Stimulated activated naive B cell treated with anti-CD40 and anti-IgM and Interleukin-4, amounts not matched to agents 10 μg/mL and 1 μg/mL and 100 μg/mL, for 72 hours (primary cell): ENCODE data around the gene CACNA2D4.
A peak's percentile ranks its signal among the peaks of the same experiment; 100 is the strongest.
"Not testable (repeated sequence)": the region's sequence is repeated elsewhere in the genome, so short reads cannot be mapped to it uniquely, and the experiment has no call there.

Source experiments
- ATAC-seq, 2 donors: fragments of 150-1000 bp; cut with Tn5 transposase; replicated peaks; 2 replicates each; pipeline ENCODE4 v1.10.0; 2021; ENCODE audit warnings: moderate library complexity in 1 of 2
- DNase-seq: peaks from one replicate; pipeline ENCODE4 v3.0.0; 2021
- H3K27ac Mint-ChIP-seq: one replicate; pipeline ENCODE4 v1.8.0; 2022; ENCODE audit warnings: mild to moderate bottlenecking, mixed read lengths
- H3K27me3 Mint-ChIP-seq, 2 donors: one replicate each; pipeline ENCODE4 v1.8.0; 2022; ENCODE audit warnings: mixed read lengths in 2 of 2
- H3K36me3 Mint-ChIP-seq, 2 donors: one replicate each; pipeline ENCODE4 v1.8.0; 2022; ENCODE audit warnings: mixed read lengths in 2 of 2, mild to moderate bottlenecking in 1 of 2
- H3K4me1 Mint-ChIP-seq, 2 donors: one replicate each; pipeline ENCODE4 v1.8.0; 2022; ENCODE audit warnings: mixed read lengths in 2 of 2, mild to moderate bottlenecking in 1 of 2
- H3K4me3 Mint-ChIP-seq, 2 donors: one replicate each; pipeline ENCODE4 v1.8.0; 2022; ENCODE audit warnings: mild to moderate bottlenecking in 2 of 2, mixed read lengths in 2 of 2, moderate library complexity in 1 of 2
- H3K9me3 Mint-ChIP-seq, 2 donors: one replicate each; pipeline ENCODE4 v1.8.0; 2022; ENCODE audit warnings: mixed read lengths in 2 of 2, mild to moderate bottlenecking in 1 of 2

CACNA2D4 gene, protein sequence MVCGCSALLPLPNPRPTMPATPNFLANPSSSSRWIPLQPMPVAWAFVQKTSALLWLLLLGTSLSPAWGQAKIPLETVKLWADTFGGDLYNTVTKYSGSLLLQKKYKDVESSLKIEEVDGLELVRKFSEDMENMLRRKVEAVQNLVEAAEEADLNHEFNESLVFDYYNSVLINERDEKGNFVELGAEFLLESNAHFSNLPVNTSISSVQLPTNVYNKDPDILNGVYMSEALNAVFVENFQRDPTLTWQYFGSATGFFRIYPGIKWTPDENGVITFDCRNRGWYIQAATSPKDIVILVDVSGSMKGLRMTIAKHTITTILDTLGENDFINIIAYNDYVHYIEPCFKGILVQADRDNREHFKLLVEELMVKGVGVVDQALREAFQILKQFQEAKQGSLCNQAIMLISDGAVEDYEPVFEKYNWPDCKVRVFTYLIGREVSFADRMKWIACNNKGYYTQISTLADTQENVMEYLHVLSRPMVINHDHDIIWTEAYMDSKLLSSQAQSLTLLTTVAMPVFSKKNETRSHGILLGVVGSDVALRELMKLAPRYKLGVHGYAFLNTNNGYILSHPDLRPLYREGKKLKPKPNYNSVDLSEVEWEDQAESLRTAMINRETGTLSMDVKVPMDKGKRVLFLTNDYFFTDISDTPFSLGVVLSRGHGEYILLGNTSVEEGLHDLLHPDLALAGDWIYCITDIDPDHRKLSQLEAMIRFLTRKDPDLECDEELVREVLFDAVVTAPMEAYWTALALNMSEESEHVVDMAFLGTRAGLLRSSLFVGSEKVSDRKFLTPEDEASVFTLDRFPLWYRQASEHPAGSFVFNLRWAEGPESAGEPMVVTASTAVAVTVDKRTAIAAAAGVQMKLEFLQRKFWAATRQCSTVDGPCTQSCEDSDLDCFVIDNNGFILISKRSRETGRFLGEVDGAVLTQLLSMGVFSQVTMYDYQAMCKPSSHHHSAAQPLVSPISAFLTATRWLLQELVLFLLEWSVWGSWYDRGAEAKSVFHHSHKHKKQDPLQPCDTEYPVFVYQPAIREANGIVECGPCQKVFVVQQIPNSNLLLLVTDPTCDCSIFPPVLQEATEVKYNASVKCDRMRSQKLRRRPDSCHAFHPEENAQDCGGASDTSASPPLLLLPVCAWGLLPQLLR

DNA sequence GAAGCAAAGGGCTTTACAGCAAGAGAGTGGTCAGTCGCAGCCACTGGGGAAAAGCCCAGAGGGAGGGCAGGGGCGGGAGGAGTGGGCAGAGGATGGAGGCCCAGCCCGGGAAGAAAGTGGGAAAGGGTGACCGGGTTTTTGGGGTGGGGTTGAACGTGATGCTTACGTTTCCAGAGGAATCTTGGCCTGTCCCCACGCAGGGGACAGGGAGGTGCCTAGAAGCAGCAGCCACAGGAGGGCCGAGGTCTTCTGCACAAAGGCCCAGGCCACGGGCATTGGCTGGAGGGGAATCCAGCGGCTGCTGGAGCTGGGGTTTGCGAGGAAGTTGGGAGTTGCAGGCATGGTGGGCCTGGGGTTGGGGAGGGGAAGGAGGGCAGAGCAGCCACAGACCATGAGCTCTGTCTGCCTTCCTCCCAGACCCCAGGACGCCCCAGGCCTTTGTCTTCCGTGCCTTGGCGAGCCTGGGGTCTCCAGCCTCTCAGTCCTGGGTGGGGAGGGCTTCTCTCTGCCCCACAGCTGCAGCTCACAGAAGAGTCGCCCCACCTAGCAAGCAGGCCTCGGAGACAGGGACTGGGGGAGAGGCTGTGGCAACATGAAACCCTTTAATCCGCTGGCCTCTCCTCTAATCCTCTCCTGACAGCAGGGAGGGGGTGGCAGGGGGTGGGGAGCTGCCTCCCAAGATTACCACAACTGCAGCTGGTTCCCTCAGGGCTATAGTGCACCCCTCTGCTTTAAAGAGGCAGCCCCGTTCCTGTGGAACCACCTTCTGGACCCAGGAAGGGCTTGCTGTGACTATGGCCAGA is at the start of gene CACNA2D4:
Gene CACNA2D4 (minus strand): TSS at position 572 of the 803 bp plus-strand sequence. CDS start 179 bp downstream, at position 393.
- peak within 1 kb of the TSS; percentile 98 for H3K27ac Mint-ChIP-seq
- peak within 1 kb of the TSS; percentile 89 to 97 for H3K4me3 Mint-ChIP-seq
- DNase-seq: peak; percentile 0
- ATAC-seq: peak; percentile 6 to 33
- peaks cover 6 to 18% of the 10 kb centered on the region in 2 donors for H3K36me3 Mint-ChIP-seq
- H3K4me1 Mint-ChIP-seq: peaks cover 33 to 53% of the 10 kb centered on the region in 2 donors
- H3K9me3 Mint-ChIP-seq: peaks cover 0 to 1% of the 10 kb centered on the region in 2 donors
- peaks cover 6 to 11% of the 10 kb centered on the region in 2 donors for H3K27me3 Mint-ChIP-seq

DNA sequence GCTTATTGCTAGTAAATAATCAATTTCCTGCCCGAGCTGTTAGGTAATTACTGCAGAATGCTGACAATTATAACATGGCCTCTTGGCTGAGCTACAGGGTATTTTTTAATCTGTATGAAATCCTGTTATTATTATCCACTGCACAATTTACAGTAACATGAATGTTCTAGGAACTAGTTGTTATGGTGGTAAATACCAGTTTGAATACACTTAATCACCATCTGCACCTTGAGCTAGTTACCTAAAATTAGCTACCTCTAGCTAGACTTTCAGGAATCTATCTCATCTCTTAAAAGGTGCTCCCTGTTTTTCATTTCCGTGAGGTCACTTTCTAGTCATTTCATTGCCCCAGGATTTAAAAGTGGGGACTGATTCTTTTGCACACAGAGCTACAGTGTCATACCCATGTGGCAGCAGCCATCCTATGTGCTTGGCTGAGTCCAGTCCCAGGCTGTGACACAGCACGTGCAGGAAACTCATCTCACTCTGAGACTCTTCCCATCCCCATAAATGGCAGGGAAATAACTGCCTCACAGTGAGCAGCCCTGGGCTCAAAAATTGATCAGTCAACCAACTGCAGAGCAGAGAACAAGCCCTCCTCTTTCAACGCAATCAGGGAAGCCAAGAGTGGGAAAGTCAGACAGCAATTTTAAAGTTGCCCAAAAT is 48.2 kb upstream of the CACNA2D4 start:
- no peaks in the 10 kb centered on the region for H3K9me3 Mint-ChIP-seq

DNA sequence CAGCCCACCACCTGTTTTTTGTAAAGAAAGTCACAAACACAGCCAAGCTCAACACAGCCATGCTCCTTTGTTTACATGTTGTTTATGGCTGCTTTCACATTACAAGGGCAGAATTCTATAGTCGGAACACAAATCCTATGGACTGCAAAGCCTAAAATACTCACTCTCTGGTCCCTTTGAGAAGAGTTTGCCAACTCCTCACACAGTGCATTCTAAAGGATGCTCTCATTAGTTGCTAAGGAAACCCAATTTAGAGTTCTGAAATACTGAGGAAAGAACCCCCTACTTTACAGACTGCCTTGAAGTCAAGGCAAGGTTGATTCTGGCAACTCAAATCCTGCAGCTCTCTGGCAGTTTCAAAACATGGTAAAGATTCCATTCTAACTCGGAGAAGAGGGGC is 47.5 kb upstream of the CACNA2D4 start:
- Mint-ChIP-seq H3K4me1 (no peaks in the 10 kb centered on the region), H3K27ac (no peak overlapping the region), H3K9me3 (no peaks in the 10 kb centered on the region), H3K27me3 (no peaks in the 10 kb centered on the region), H3K4me3 (no peak overlapping the region), H3K36me3 (peaks cover 27 to 34% of the 10 kb centered on the region in 2 donors)
- DNase-seq (no peak), ATAC-seq (no peak)

More for the DNA sequence above, 48.2 kb upstream of the CACNA2D4 start:
- Mint-ChIP-seq H3K4me3 (no peak overlapping the region), H3K36me3 (peaks cover 20 to 26% of the 10 kb centered on the region in 2 donors), H3K27ac (no peak overlapping the region), H3K4me1 (no peaks in the 10 kb centered on the region), H3K27me3 (no peaks in the 10 kb centered on the region)
- ATAC-seq: no peak
- DNase-seq: no peak

DNA sequence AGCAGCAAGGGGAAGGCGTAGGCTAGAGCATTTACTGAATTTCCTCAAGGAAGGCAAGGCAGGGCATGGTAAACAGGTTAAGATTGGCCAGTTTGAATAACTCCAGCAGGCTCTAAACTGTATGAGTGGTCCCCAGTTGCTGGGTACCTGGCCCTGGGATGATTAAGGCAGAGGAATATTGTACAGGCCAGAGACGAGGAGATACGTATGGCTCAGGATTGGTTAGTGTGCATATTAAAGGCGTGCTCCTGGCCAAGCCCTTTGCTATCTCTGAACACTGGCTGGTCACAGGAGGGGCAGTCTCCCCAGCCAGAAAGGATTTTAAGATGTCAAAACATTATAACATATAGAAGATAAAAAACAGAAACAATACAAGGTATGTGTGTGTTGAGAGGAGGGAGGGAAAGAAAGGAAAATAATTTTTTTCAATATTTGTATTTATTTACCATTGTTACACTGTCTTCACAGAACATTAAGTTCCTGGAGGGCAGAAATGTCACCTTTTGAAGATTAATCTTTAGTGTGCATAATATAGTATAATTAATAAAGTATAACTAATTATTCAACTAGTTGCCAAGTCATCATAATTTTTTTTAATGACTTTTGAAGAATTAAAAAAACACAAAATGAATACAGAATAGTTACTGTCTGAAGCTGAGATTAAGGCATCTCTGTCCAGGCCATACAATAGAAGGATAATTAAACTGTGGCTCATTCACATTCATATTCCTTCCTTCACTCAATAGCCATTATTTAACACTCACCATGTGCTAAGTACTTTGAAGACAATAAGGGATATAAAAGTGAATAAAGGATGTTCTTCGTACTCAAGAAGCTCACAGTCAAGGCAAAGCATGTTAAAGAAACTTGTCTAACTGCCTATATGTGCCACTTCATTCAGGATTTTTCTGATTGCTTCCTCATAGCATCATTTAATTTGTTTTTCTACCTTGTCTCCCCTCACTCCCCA is 43.9 kb upstream of the CACNA2D4 start:
- Mint-ChIP-seq H3K4me1 (no peaks in the 10 kb centered on the region), H3K27me3 (no peaks in the 10 kb centered on the region), H3K27ac (peak overlapping the region; percentile 20), H3K4me3 (no peak overlapping the region), H3K9me3 (peaks cover 0 to 2% of the 10 kb centered on the region in 2 donors), H3K36me3 (peaks cover 40 to 53% of the 10 kb centered on the region in 2 donors)
- ATAC-seq (no peak), DNase-seq (no peak)

DNA sequence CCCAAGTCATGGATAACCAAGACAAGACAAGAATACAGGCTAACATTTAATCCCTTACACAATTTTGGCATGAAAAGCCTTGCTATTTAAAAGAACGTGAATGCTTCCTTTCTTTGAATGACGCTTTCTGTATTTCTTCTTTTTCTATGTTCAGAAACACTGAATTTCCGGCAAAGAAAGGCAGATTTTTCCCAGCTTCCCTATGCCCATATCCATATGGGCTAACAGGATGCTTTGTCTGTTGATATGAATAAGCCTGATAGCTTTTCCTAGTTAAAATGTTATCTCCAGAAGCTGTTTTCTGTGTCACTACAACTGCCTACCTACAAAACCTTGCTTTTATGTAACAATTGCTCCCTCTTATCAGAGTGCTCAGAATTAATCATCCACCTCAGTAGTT is 38.3 kb upstream of the CACNA2D4 start:
- no peak overlapping the region for H3K27ac Mint-ChIP-seq
- no peaks in the 10 kb centered on the region for H3K4me1 Mint-ChIP-seq
- ATAC-seq (no peak), DNase-seq (no peak)
- H3K27me3 Mint-ChIP-seq: no peaks in the 10 kb centered on the region
- H3K4me3 Mint-ChIP-seq: no peak overlapping the region
- peaks cover 0 to 2% of the 10 kb centered on the region in 2 donors for H3K9me3 Mint-ChIP-seq
- H3K36me3 Mint-ChIP-seq: peaks cover 36 to 43% of the 10 kb centered on the region in 2 donors

DNA sequence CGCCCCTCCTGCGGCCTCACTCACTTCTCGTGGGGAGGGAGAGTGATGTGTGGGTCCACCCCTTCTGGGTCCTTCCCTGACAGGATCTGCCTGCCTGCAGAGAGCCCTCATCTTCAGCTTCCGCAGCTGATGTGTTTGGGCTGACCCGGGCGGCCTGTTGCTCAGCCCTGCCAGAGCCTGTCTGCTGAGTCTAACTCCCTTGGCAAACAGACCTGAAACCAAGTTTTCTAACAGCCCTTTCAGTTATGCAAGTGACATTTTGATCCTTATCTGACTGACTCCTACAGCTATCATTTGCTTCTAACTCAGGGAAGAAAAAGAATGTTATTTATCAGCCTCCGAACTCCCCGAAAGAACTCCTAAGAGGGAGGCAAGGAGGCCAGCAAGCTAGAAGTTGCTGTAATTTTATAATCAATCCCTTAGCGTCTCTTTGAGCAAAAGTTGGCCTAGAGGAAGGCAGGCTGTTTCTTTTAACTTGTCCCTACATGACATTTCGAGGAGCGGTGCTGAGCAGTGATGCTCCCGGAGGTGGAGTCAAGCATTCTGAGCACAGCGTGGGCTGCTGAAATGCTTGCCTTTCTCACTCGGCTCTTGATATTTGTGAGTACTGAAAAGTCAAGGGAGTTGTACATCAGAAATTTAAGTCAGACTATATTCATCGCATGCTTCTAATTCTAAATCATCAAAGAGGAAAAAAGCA is 31.5 kb upstream of the CACNA2D4 start:
- H3K36me3 Mint-ChIP-seq: peaks cover 51 to 59% of the 10 kb centered on the region in 2 donors
- peaks cover 0 to 1% of the 10 kb centered on the region in 2 donors for H3K9me3 Mint-ChIP-seq
- no peak overlapping the region for H3K27ac Mint-ChIP-seq
- DNase-seq (no peak), ATAC-seq (no peak)
- H3K27me3 Mint-ChIP-seq: no peaks in the 10 kb centered on the region
- H3K4me1 Mint-ChIP-seq: no peaks in the 10 kb centered on the region
- H3K4me3 Mint-ChIP-seq: no peak overlapping the region

DNA sequence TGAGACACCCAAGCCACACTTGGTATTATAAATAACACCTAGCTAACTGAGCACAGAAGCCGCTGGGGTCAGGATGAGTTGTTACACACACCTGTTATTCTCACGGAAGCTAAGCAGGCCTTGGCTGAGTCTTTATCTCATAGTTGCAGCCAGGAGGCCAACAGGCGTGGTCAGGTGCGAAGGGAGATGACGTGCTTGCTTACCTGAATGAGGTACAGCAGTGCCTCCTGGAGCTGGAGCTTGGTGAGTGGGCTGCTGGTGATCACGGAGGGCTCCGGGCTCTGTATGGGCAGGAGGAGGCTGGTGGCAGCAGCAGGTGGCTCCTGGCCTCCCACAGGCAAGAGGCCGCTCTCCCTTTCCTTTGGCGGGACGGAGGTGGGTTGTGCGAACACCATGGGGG is 30.4 kb upstream of the CACNA2D4 start:
- Mint-ChIP-seq H3K4me3 (no peak overlapping the region), H3K36me3 (peaks cover 50 to 70% of the 10 kb centered on the region in 2 donors), H3K27ac (no peak overlapping the region), H3K27me3 (no peaks in the 10 kb centered on the region), H3K9me3 (peaks cover 0 to 1% of the 10 kb centered on the region in 2 donors), H3K4me1 (no peaks in the 10 kb centered on the region)
- DNase-seq: no peak
- ATAC-seq: no peak

DNA sequence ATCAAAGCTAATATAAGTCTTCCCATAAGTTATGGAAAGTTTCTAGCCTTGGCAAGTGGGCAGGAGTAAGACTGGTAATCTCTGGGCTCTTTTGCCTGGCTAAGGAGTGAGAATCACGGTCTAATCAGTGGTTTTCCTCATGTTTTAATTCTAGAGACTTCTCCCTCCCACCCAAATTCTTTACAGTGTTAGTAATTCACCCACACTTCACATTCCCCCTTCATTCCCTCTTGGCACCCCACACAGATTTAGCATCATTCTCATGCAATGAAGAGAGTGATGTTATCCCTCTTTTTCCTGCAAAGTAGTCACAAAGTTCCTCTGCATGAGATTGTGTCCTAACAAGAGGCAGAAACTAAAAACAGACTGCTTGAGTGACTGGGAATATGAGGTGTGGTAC is 28.6 kb upstream of the CACNA2D4 start:
- ATAC-seq (no peak), DNase-seq (no peak)
- Mint-ChIP-seq H3K4me1 (no peaks in the 10 kb centered on the region), H3K27me3 (no peaks in the 10 kb centered on the region), H3K36me3 (peaks cover 38 to 75% of the 10 kb centered on the region in 2 donors), H3K4me3 (no peak overlapping the region), H3K9me3 (peaks cover 0 to 1% of the 10 kb centered on the region in 2 donors), H3K27ac (no peak overlapping the region)

DNA sequence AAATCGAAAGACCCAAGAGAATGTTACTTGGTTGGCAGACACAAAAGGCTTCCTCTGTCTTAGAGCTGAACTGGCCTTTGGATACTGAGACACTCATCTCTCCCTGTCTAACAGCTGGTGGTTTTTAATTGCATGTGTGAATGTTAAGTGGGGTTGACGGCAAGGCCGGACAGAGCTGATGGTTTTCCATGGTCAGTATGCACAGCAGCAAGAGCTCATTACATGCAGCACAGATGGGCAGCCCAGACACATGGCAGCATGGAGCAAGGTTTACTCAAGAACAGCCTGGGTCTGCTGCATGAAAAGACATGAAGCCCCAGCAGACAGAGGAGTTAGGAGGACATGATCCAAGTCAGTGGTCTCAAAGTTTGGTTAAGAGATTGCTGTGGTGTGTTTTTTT is 27.8 kb upstream of the CACNA2D4 start:
- H3K36me3 Mint-ChIP-seq: peaks cover 38 to 76% of the 10 kb centered on the region in 2 donors
- DNase-seq (no peak), ATAC-seq (no peak)
- H3K27ac Mint-ChIP-seq: no peak overlapping the region
- H3K4me3 Mint-ChIP-seq: no peak overlapping the region
- H3K4me1 Mint-ChIP-seq: no peaks in the 10 kb centered on the region
- peaks cover 0 to 1% of the 10 kb centered on the region in 2 donors for H3K9me3 Mint-ChIP-seq
- H3K27me3 Mint-ChIP-seq: no peaks in the 10 kb centered on the region

DNA sequence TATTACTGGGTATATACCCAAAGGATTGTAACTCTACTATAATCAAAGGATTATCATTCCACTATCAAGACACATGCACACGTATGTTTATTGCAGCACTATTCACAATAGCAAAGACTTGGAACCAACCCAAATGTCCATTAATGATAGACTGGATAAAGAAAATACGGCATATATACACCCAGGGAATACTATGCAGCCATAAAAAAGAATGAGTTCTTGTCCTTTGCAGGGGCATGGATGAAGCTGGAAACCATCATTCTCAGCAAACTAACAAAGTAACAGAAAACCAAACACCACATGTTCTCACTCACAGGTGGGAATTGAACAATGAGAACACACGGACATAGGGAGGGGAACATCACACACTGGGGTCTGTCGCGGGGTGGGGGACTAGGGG is 27.1 kb upstream of the CACNA2D4 start:
- H3K4me1 Mint-ChIP-seq, H3K27ac Mint-ChIP-seq, H3K27me3 Mint-ChIP-seq, H3K4me3 Mint-ChIP-seq, H3K9me3 Mint-ChIP-seq, ATAC-seq, DNase-seq: not testable (repeated sequence)
- peaks cover 44 to 77% of the 10 kb centered on the region in 2 donors for H3K36me3 Mint-ChIP-seq

DNA sequence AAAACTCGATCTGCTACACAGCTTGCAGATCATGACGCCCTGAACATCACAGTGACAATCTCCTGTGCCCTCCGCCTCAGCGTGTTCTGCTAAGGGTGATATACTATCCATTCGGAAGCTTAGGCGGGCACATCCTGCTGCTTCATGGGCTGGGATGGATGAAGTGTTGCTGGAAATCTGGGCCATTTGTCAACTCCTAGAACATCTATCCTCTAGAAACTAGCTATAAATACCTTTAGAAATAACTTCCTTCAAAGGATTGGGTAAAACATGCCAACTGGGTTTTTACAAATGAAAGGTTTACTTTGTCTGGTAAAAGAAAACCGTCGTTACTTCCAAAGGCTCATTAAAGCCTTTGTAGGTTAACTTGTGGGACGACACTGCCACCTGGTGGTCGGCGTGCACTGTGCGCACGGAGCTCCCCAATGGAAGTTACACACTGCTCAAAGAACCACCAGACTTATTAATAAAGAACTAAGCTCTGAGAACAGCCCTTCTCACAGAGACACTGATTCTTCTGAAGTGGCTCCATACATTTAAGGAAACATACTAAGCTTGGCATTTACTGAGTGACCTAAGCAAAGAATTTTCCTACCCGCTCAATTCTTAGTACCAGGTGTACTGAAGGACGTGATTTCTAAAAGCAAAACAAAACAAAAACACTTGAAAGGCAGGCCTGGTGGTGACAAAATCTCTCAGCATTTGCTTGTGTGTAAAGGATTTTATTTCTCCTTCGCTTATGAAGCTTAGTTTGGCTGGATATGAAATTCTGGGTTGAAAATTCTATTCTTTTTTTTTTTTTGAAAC is 21.6 kb upstream of the CACNA2D4 start:
- peak; percentile 67 for DNase-seq
- no peak overlapping the region for H3K27ac Mint-ChIP-seq
- H3K36me3 Mint-ChIP-seq: peaks cover 16 to 47% of the 10 kb centered on the region in 2 donors

More for the DNA sequence above, 21.6 kb upstream of the CACNA2D4 start:
- Mint-ChIP-seq H3K4me3 (no peak overlapping the region), H3K4me1 (peaks cover 0 to 8% of the 10 kb centered on the region in 2 donors), H3K27me3 (no peaks in the 10 kb centered on the region), H3K9me3 (no peaks in the 10 kb centered on the region)
- peak; percentile 95 to 96 for ATAC-seq
